ENCODE measurements around the gene TMEM42.

Gene TMEM42

DNA sequence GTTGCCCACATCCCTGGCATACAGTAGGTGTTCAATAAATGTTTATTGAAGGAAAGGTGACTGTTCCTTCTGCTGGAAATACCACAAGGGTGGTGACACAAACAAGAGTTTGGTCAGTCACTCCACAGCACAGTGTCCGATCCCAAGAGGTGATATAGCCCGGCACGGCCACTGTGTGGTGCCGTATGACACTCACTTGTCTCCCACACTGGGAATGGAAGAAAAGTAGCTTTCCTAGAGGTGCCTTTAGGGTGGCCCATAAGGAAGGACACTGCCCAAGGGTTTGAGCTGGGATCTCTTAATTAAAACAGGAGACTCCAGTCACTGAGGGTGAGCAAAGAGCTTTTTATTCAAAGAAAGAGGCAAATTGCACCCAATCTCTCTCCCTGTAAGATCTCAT lies 53.2 kb downstream of the TMEM42 start:
- DNase-seq: no peak

Measured in COR-L47 (cell line).